Skeletal muscle satellite cell (primary cell): ENCODE results near the gene DIAPH2.

Source experiments
- H3K27me3 ChIP-seq: 2 replicates; pipeline ENCODE4 v1.7.0; 2013; ENCODE audit warnings: low read length; ENCODE audit not compliant: control insufficient read depth, insufficient read depth
- H3K36me3 ChIP-seq: 2 replicates; pipeline ENCODE4 v1.7.0; 2013; ENCODE audit warnings: mild to moderate bottlenecking, control low read depth, low read length; ENCODE audit not compliant: insufficient read depth
- H3K4me1 ChIP-seq: 2 replicates; pipeline ENCODE4 v1.7.0; 2013; ENCODE audit warnings: low read length; ENCODE audit not compliant: control insufficient read depth, insufficient read depth
- H3K4me2 ChIP-seq: 2 replicates; pipeline ENCODE4 v1.7.0; 2013; ENCODE audit warnings: mild to moderate bottlenecking, low read length
- H3K4me3 ChIP-seq: 2 replicates; pipeline ENCODE4 v1.7.0; 2013; ENCODE audit warnings: low read length
- H3K9ac ChIP-seq: 2 replicates; pipeline ENCODE4 v1.7.0; 2013; ENCODE audit warnings: mild to moderate bottlenecking, low read depth, low read length, moderate library complexity
- H3K9me3 ChIP-seq: replicated peaks from 2 replicates; pipeline ENCODE4 v1.7.0; 2013; ENCODE audit warnings: mild to moderate bottlenecking, control low read depth, low read length

The DIAPH2 gene

GRCh38 chrX:97200454-97200853, 515.8 kb downstream of the DIAPH2 start:
- Histone ChIP-seq H3K36me3 (no peaks in the 10 kb centered on the region), H3K9ac (no peak overlapping the region)

DNA sequence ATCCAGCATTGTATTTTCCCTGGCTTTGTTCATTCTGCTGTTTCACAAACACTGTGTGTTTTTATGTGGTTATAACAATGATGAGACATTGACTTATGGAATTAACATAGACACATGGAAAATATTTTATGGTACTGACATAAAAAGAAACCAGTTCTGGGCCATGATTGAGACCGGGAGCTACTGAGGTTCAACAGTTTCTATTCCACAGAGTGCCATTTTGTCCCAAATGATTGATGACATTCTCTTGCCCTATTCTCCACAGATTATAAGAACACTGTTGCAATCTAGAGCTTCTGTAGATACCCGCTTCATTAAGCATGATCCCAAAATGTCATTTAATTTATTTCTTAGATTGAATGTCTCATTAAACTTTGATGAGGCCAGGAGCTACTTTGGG, 525.9 kb downstream of the DIAPH2 start:
- Histone ChIP-seq H3K9me3 (no peaks in the 10 kb centered on the region), H3K9ac (no peak overlapping the region), H3K4me1 (peaks cover 12% of the 10 kb centered on the region), H3K4me3 (no peak overlapping the region), H3K4me2 (no peak overlapping the region), H3K27me3 (no peaks in the 10 kb centered on the region), H3K36me3 (no peaks in the 10 kb centered on the region)

More at GRCh38 chrX:97200454-97200853, 515.8 kb downstream of the DIAPH2 start:
- H3K4me2 ChIP-seq = no peak overlapping the region
- H3K9me3 ChIP-seq = no peaks in the 10 kb centered on the region
- H3K4me3 ChIP-seq = no peak overlapping the region
- H3K27me3 ChIP-seq = no peaks in the 10 kb centered on the region
- no peaks in the 10 kb centered on the region for H3K4me1 ChIP-seq

DNA sequence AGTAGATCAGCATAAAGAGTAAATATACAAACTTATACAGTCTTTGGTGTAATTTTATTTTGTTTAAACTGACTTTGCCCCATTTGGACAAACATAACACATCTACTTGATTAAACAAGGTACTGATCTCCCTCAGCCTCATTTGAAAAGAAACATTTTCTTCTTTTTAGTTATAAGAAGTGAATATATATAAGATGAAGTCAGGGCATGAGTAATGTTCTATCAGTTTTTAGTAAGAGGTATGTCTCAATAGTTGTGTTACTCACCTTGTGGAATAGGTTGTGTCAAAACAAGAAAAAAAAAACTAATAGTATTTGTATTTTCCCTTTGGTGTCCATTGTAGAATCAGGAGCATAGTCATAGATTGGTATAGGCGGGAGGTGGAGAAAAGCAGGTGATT, 526.4 kb downstream of the DIAPH2 start:
- H3K27me3 ChIP-seq = no peaks in the 10 kb centered on the region
- peak overlapping the region; percentile 10 for H3K4me2 ChIP-seq
- H3K4me3 ChIP-seq = no peak overlapping the region
- no peaks in the 10 kb centered on the region for H3K9me3 ChIP-seq
- H3K36me3 ChIP-seq = no peaks in the 10 kb centered on the region
- no peak overlapping the region for H3K9ac ChIP-seq
- H3K4me1 ChIP-seq = peaks cover 13% of the 10 kb centered on the region

- Histone ChIP-seq H3K4me3 (no peak overlapping the region), H3K9me3 (no peaks in the 10 kb centered on the region), H3K4me1 (peaks cover 13% of the 10 kb centered on the region), H3K4me2 (no peak overlapping the region), H3K27me3 (no peaks in the 10 kb centered on the region), H3K9ac (no peak overlapping the region), H3K36me3 (no peaks in the 10 kb centered on the region)
These were observed 530.5 kb downstream of the DIAPH2 start for GRCh38 chrX:97215186-97215585.

DNA sequence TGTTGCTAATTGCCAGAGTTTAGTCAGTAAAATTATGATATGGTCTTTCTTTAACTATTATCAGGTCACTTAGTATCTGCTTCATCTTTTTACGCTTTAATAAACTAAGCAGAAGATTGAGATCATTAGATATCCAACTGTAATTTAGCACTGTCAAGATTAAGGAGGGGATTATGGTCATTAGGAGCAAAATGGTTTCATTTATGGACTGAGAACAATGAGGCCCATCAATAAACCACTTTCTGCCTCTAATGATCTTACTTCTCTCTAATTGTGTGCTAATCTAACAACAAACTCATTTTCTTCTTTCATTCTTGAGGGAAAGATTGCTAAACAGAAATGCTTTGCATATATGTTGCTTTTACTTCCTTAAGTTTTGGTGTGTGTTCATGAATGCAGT, 539.5 kb downstream of the DIAPH2 start:
- H3K9ac ChIP-seq = no peak overlapping the region
- no peaks in the 10 kb centered on the region for H3K4me1 ChIP-seq
- no peaks in the 10 kb centered on the region for H3K27me3 ChIP-seq
- H3K4me3 ChIP-seq = no peak overlapping the region
- no peak overlapping the region for H3K4me2 ChIP-seq
- no peaks in the 10 kb centered on the region for H3K36me3 ChIP-seq
- no peaks in the 10 kb centered on the region for H3K9me3 ChIP-seq

DNA sequence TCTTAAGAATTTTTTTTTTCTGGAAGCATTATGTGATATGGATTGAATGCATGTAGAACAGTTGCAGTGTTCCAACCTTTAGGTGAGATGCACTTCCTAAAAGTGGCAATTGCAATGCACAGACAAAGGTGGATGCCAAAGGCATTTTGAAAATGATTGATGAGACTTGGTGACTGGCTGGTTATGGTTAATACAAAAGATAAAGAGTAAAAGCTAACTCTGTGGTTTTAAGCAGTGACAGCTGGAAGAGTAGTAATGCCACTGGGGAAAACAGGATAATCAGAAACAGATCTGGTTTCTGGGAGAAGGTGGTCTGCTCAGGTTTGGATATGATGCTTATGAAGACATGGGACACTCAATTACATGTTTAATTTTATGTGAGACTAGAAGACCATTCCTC, 544.7 kb downstream of the DIAPH2 start:
- no peaks in the 10 kb centered on the region for H3K4me1 ChIP-seq
- no peaks in the 10 kb centered on the region for H3K36me3 ChIP-seq
- no peaks in the 10 kb centered on the region for H3K9me3 ChIP-seq
- no peaks in the 10 kb centered on the region for H3K27me3 ChIP-seq
- H3K4me2 ChIP-seq = no peak overlapping the region
- H3K9ac ChIP-seq = no peak overlapping the region
- no peak overlapping the region for H3K4me3 ChIP-seq

DNA sequence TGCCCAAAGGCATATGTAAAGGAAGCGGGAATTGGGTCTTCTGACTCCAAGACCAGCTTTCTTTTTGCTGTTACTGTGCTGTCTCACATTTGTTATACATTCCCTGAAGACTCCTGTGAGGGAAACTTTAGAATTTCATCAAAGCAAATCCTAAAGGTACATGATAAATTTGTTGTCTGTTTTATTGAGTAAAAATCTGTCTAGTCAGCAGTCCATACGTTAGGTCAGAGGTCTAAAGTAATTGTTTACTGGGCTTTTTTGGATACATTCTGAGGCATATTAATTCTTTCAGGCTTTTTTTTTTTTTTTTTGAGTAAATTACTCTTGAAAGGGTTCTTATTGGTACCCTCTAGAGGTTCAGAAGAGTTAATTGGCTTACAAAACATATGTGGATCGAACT, 546.3 kb downstream of the DIAPH2 start:
- H3K4me1 ChIP-seq = no peaks in the 10 kb centered on the region
- no peaks in the 10 kb centered on the region for H3K36me3 ChIP-seq

GRCh38 chrX:97234471-97235081, 549.9 kb downstream of the DIAPH2 start:
- no peak overlapping the region for H3K4me3 ChIP-seq
- no peaks in the 10 kb centered on the region for H3K4me1 ChIP-seq
- H3K36me3 ChIP-seq = no peaks in the 10 kb centered on the region
- no peaks in the 10 kb centered on the region for H3K9me3 ChIP-seq
- no peaks in the 10 kb centered on the region for H3K27me3 ChIP-seq
- H3K9ac ChIP-seq = no peak overlapping the region
- H3K4me2 ChIP-seq = no peak overlapping the region

More for the DNA sequence above, 546.3 kb downstream of the DIAPH2 start:
- Histone ChIP-seq H3K27me3 (no peaks in the 10 kb centered on the region), H3K4me2 (no peak overlapping the region), H3K9ac (no peak overlapping the region), H3K4me3 (no peak overlapping the region), H3K9me3 (no peaks in the 10 kb centered on the region)

DNA sequence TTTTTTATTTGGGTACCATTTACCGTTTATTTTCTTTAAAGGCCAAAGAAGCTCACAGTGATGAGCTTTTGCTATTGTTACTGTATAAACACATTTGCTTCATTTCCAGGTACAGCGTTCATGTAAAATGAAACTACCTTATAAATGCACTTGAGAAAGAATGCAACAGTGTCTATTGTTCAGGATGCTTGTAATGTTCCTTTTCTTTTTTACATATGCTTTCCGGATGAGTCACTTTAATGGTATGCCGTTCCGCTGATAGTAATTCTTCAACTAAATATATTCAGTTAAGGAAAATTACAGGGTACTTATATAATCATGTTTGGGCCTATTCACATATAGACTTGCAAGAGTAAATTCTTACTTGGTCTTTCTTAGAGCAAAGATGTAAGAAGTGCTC, 554.0 kb downstream of the DIAPH2 start:
- Histone ChIP-seq H3K9me3 (no peaks in the 10 kb centered on the region), H3K4me3 (no peak overlapping the region), H3K4me2 (no peak overlapping the region), H3K9ac (no peak overlapping the region), H3K36me3 (no peaks in the 10 kb centered on the region), H3K4me1 (no peaks in the 10 kb centered on the region), H3K27me3 (no peaks in the 10 kb centered on the region)

DNA sequence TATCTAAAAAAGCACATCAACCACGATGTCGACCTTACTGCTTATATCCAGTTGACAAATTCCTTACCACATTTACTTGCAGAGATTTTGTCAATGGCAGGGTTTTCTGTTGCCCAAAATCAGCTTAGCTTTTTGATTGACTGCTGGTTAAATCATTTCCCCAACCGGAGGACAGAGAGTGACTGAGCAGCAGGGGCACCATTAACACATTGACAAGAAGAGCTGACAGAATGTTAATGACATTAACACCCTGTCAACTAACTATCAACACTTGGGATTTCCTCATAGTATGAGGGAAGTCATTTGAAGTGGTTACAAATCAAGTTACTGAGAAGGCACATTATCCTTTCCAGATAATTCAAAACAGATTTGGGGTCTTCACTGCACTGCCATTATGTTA, 567.5 kb downstream of the DIAPH2 start:
- Histone ChIP-seq H3K9me3 (no peaks in the 10 kb centered on the region), H3K4me1 (no peaks in the 10 kb centered on the region), H3K36me3 (no peaks in the 10 kb centered on the region), H3K27me3 (no peaks in the 10 kb centered on the region), H3K4me2 (no peak overlapping the region), H3K4me3 (no peak overlapping the region), H3K9ac (no peak overlapping the region)

- no peaks in the 10 kb centered on the region for H3K4me1 ChIP-seq
- H3K9me3 ChIP-seq = no peaks in the 10 kb centered on the region
- no peaks in the 10 kb centered on the region for H3K27me3 ChIP-seq
- no peak overlapping the region for H3K4me2 ChIP-seq
- no peaks in the 10 kb centered on the region for H3K36me3 ChIP-seq
- H3K4me3 ChIP-seq = no peak overlapping the region
- H3K9ac ChIP-seq = no peak overlapping the region
These were observed 576.0 kb downstream of the DIAPH2 start for GRCh38 chrX:97260679-97261078.

- no peaks in the 10 kb centered on the region for H3K36me3 ChIP-seq
- H3K27me3 ChIP-seq = no peaks in the 10 kb centered on the region
- no peak overlapping the region for H3K4me2 ChIP-seq
- H3K4me1 ChIP-seq = peaks cover 3% of the 10 kb centered on the region
- H3K9me3 ChIP-seq = no peaks in the 10 kb centered on the region
- no peak overlapping the region for H3K4me3 ChIP-seq
- H3K9ac ChIP-seq = no peak overlapping the region
These were observed 581.9 kb downstream of the DIAPH2 start for GRCh38 chrX:97266406-97267121.
